H9 (cell line): Measurements from ENCODE around the gene RALGDS. TPM values are rescaled to one million over a fixed set of nuclear protein-coding genes. Genes with fewer than 3 reads are reported as not detected.

Source experiments
- DNase-seq: peaks from one replicate; pipeline ENCODE4 v3.0.0-alpha.2; 2017
- H2AFZ ChIP-seq: one replicate; pipeline ENCODE4 v1.6.1; 2013; ENCODE audit warnings: mild to moderate bottlenecking, low read length, control low read depth, moderate library complexity
- H2AK5ac ChIP-seq: 2 replicates; pipeline ENCODE4 v1.6.1; 2013; ENCODE audit warnings: low read length, control low read depth, mixed read lengths; ENCODE audit not compliant: insufficient read length
- H2BK120ac ChIP-seq: one replicate; pipeline ENCODE4 v1.6.1; 2013; ENCODE audit warnings: low read depth, mild to moderate bottlenecking, low read length, control low read depth, inconsistent platforms; ENCODE audit not compliant: poor library complexity, severe bottlenecking
- H2BK12ac ChIP-seq: 2 replicates; pipeline ENCODE4 v1.6.1; 2013; ENCODE audit warnings: low read length, control low read depth, mixed read lengths, low read depth; ENCODE audit not compliant: insufficient read length
- H2BK15ac ChIP-seq: 2 replicates; pipeline ENCODE4 v1.6.1; 2013; ENCODE audit warnings: low read depth, low read length, control low read depth
- H2BK20ac ChIP-seq: one replicate; pipeline ENCODE4 v1.6.1; 2013; ENCODE audit warnings: low read depth, mild to moderate bottlenecking, low read length, control low read depth, inconsistent platforms; ENCODE audit not compliant: poor library complexity, severe bottlenecking
- H2BK5ac ChIP-seq: 2 replicates; pipeline ENCODE4 v1.6.1; 2013; ENCODE audit warnings: low read length, control low read depth, mixed read lengths; ENCODE audit not compliant: insufficient read length
- H3K14ac ChIP-seq: 2 replicates; pipeline ENCODE4 v1.6.1; 2013; ENCODE audit warnings: low read length, control low read depth; ENCODE audit not compliant: insufficient read depth
- H3K18ac ChIP-seq: 2 replicates; pipeline ENCODE4 v1.6.1; 2013; ENCODE audit warnings: low read depth, mild to moderate bottlenecking, mixed read lengths, low read length, control low read depth; ENCODE audit not compliant: insufficient read length
- H3K23ac ChIP-seq: 2 replicates; pipeline ENCODE4 v1.6.1; 2013; ENCODE audit warnings: low read length, control low read depth, mixed read lengths, low read depth; ENCODE audit not compliant: insufficient read length
- H3K23me2 ChIP-seq: 2 replicates; pipeline ENCODE4 v1.6.1; 2013; ENCODE audit warnings: low read depth, mild to moderate bottlenecking, mixed read lengths, low read length, control low read depth; ENCODE audit not compliant: insufficient read length, poor library complexity, severe bottlenecking
- H3K27ac ChIP-seq: 2 replicates; pipeline ENCODE4 v1.5.1; 2013; ENCODE audit warnings: low read length, control low read depth, mixed read lengths, low read depth; ENCODE audit not compliant: insufficient read length
- H3K27me3 ChIP-seq: 2 replicates; pipeline ENCODE4 v1.6.1; 2013; ENCODE audit warnings: low read length, control low read depth, inconsistent platforms; ENCODE audit not compliant: insufficient read depth
- H3K4ac ChIP-seq: 2 replicates; pipeline ENCODE4 v1.6.1; 2013; ENCODE audit warnings: low read depth, mild to moderate bottlenecking, control low read depth, inconsistent platforms, low read length, moderate library complexity
- H3K4me1 ChIP-seq: 2 replicates; pipeline ENCODE4 v1.6.1; 2013; ENCODE audit warnings: low read length, control low read depth, inconsistent platforms; ENCODE audit not compliant: insufficient read depth
- H3K4me2 ChIP-seq: 2 replicates; pipeline ENCODE4 v1.6.1; 2013; ENCODE audit warnings: low read length, control low read depth, mixed read lengths; ENCODE audit not compliant: insufficient read length, insufficient read depth
- H3K56ac ChIP-seq: 2 replicates; pipeline ENCODE4 v1.6.1; 2013; ENCODE audit warnings: low read depth, mild to moderate bottlenecking, mixed read lengths, low read length, control low read depth; ENCODE audit not compliant: insufficient read length
- H3K79me1 ChIP-seq: 2 replicates; pipeline ENCODE4 v1.6.1; 2013; ENCODE audit warnings: low read depth, mild to moderate bottlenecking, moderate library complexity, low read length, control low read depth, inconsistent platforms; ENCODE audit not compliant: insufficient read depth, poor library complexity, severe bottlenecking
- H3K79me2 ChIP-seq: 2 replicates; pipeline ENCODE4 v1.6.1; 2013; ENCODE audit warnings: low read length, control low read depth, inconsistent platforms; ENCODE audit not compliant: insufficient read depth
- H3K9ac ChIP-seq: 2 replicates; pipeline ENCODE4 v1.6.1; 2013; ENCODE audit warnings: low read length, control low read depth, mixed read lengths; ENCODE audit not compliant: insufficient read length; ENCODE audit errors: extremely low read depth
- H3K9me3 ChIP-seq: one replicate; pipeline ENCODE4 v1.6.1; 2013; ENCODE audit warnings: low read depth, low read length, inconsistent platforms; ENCODE audit not compliant: control insufficient read depth
- H3T11ph ChIP-seq: one replicate; pipeline ENCODE4 v1.6.1; 2013; ENCODE audit warnings: mild to moderate bottlenecking, low read length, control low read depth, inconsistent platforms
- H4K20me1 ChIP-seq: one replicate; pipeline ENCODE4 v1.6.1; 2013; ENCODE audit not compliant: control insufficient read depth, insufficient read length, insufficient read depth
- H4K5ac ChIP-seq: 2 replicates; pipeline ENCODE4 v1.6.1; 2013; ENCODE audit warnings: low read depth, mild to moderate bottlenecking, mixed read lengths, low read length, control low read depth; ENCODE audit not compliant: insufficient read length
- H4K8ac ChIP-seq: replicated peaks from 2 replicates; pipeline ENCODE4 v1.6.1; 2013; ENCODE audit warnings: low read length, control low read depth, mixed read lengths, low read depth; ENCODE audit not compliant: insufficient read length
- H4K91ac ChIP-seq: 2 replicates; pipeline ENCODE4 v1.6.1; 2013; ENCODE audit warnings: low read depth, mild to moderate bottlenecking, moderate library complexity, mixed read lengths, low read length, control low read depth; ENCODE audit not compliant: insufficient read length
- H3K27ac Mint-ChIP-seq, 3 experiments: 2 replicates in 2 of 3; 3 replicates in 1 of 3; pipeline ENCODE4 v1.8.0; 2020 to 2021; ENCODE audit warnings: mixed read lengths in 3 of 3, mild to moderate bottlenecking in 1 of 3, moderate library complexity in 1 of 3
- H3K27me3 Mint-ChIP-seq: 2 replicates; pipeline ENCODE4 v1.8.0; 2021; ENCODE audit warnings: low read depth, mild to moderate bottlenecking, moderate library complexity, mixed read lengths
- H3K36me3 Mint-ChIP-seq, 3 experiments: 2 replicates in 2 of 3; 3 replicates in 1 of 3; pipeline ENCODE4 v1.8.0; 2020 to 2021; ENCODE audit warnings: low read depth in 3 of 3, mixed read lengths in 3 of 3; ENCODE audit not compliant: insufficient read depth in 1 of 3
- H3K4me1 Mint-ChIP-seq, 2 experiments: 2 replicates each; pipeline ENCODE4 v1.8.0; 2020; ENCODE audit warnings: mixed read lengths in 2 of 2
- H3K4me3 Mint-ChIP-seq, 2 experiments: 2 replicates in 1 of 2; 3 replicates in 1 of 2; pipeline ENCODE4 v1.8.0; 2020 to 2021; ENCODE audit warnings: mild to moderate bottlenecking in 2 of 2, mixed read lengths in 2 of 2, moderate library complexity in 1 of 2
- H3K9me3 Mint-ChIP-seq, 2 experiments: 2 replicates in 1 of 2; 3 replicates in 1 of 2; pipeline ENCODE4 v1.8.0; 2020; ENCODE audit warnings: mild to moderate bottlenecking in 2 of 2, mixed read lengths in 2 of 2, moderate library complexity in 1 of 2
- CTCF ChIP-seq: fragments of 200-600 bp; sonication (generic); conservative IDR thresholded peaks from 3 replicates; pipeline ENCODE4 v1.8.0; 2021; ENCODE audit warnings: antibody characterized with exemption, mild to moderate bottlenecking
- WGBS: extraction: QIAGEN DNeasy Blood & Tissue Kit; methylation state at CpG from one replicate; pipeline ENCODE4 v1.1.7; 2013; ENCODE audit warnings: missing lambda C conversion rate, low lambda C conversion rate, mixed read lengths; ENCODE audit not compliant: insufficient read length; ENCODE audit errors: extremely low coverage; 5-methylcytosine and 5-hydroxymethylcytosine counted together
- total RNA-seq: library from RNA; stranded (reverse); gene quantifications from 2 replicates; pipeline ENCODE4 v1.2.1, GENCODE V29; 2021

RALGDS gene
- total RNA-seq, 1 experiment from 2014 or later = 21.3 TPM

GRCh38 chr9:133098104-133098754 is 22.8 kb downstream of the RALGDS start:
- Histone ChIP-seq H4K8ac (no peak overlapping the region), H3T11ph (no peak overlapping the region), H3K23ac (no peak overlapping the region), H3K18ac (no peak overlapping the region), H2BK120ac (no peak overlapping the region), H3K9me3 (no peaks in the 10 kb centered on the region), H3K9ac (no peak overlapping the region), H3K27me3 (no peaks in the 10 kb centered on the region), H3K79me1 (no peaks in the 10 kb centered on the region), H3K79me2 (no peaks in the 10 kb centered on the region; the same call in 1 of the 2 replicates), H2BK12ac (no peak overlapping the region), H3K56ac (no peak overlapping the region), H3K27ac (no peak overlapping the region), H2BK15ac (no peak overlapping the region), H2BK5ac (no peak overlapping the region), H3K4ac (no peak overlapping the region), H2AK5ac (no peak overlapping the region), H4K5ac (no peak overlapping the region), H4K20me1 (no peaks in the 10 kb centered on the region), H3K14ac (no peak overlapping the region), H3K4me2 (no peak overlapping the region), H4K91ac (no peak overlapping the region), H3K23me2 (no peaks in the 10 kb centered on the region), H3K4me1 (no peaks in the 10 kb centered on the region), H2BK20ac (no peak overlapping the region), H2AFZ (no peak overlapping the region)
- Mint-ChIP-seq H3K27ac (no peak overlapping the region), H3K4me3 (no peak overlapping the region; a peak in 1 of 5 replicates), H3K9me3 (peaks cover 22% of the 10 kb centered on the region in 2 experiments), H3K36me3 (peaks cover 48 to 66% (median 61%) of the 10 kb centered on the region in 3 experiments), H3K4me1 (no peaks in the 10 kb centered on the region), H3K27me3 (peaks cover 6% of the 10 kb centered on the region)
- no peak for DNase-seq
- WGBS = no CpG with 5 or more reads among the region's 16 CpGs
- TF ChIP-seq CTCF = no peak
